KOPT-K1 (cell line): ENCODE data around the gene ZFY.

ENCODE experiments used
- H3K27ac ChIP-seq: fragments of 200-600 bp; sonication (generic); 2 replicates; pipeline ENCODE4 v1.5.1; 2016; ENCODE audit warnings: antibody characterized with exemption, mild to moderate bottlenecking, low read depth, low read length; ENCODE audit not compliant: poor library complexity, severe bottlenecking
- H3K36me3 ChIP-seq: fragments of 200-600 bp; sonication (generic); 2 replicates; pipeline ENCODE4 v1.5.1; 2017; ENCODE audit warnings: antibody characterized with exemption, mild to moderate bottlenecking, low read length, moderate library complexity; ENCODE audit not compliant: insufficient read depth
- H3K9me3 ChIP-seq: fragments of 200-600 bp; sonication (generic); 2 replicates; pipeline ENCODE4 v1.5.1; 2017; ENCODE audit warnings: antibody characterized with exemption, low read length, mild to moderate bottlenecking; ENCODE audit not compliant: insufficient read depth, poor library complexity, severe bottlenecking

ZFY gene

DNA sequence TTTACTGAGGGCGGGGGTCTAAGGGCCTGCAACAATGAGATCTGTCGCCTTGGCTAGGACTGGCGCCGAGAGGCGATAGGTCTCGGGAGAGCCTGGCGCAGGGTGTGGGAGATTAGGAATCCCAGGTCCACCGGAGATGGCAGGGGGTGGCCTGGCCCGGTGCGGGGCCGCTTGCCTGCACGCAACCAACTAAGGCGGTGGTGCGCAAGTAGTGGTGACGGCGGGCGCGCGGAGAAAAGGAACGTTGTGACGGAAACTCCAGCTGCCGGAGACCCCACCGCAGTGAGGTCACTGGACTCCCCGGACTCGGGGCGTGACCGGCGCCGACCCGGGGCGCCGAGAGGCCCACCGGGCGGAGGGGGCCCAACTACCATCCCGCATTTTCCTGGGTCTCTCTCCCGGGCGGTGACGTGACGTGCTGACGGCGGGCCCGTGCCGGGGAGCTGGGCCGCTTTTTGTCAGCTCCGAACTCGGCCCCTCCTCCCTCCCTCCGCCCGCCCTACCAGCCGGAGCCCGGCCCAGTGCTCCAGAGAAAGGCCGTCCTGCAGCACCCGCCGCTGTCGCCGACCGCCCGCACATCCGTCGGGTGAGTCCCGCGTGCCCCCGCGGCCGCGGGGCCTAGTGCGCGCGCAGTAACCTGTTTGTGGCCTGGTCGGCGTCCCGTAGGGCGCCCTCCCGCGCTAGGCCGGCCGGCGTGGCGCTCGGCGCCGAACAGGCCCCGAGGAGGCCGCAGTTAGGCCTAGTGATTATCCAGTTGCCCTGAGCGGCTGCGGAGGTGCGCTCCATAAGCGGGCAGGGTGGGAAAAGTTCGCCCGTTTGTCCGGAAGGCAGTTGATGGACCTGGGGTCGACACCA, at the start of gene ZFY:
TSS of gene ZFY (plus strand) at position 521 of the 855 bp plus-strand sequence. CDS start 18,556 bp downstream, outside the sequence.
- no peaks in the 10 kb centered on the region for H3K9me3 ChIP-seq
- peaks cover 25% of the 10 kb centered on the region; the same call in 1 of the 2 replicates for H3K36me3 ChIP-seq
- peak within 1 kb of the TSS; percentile 99 for H3K27ac ChIP-seq

DNA sequence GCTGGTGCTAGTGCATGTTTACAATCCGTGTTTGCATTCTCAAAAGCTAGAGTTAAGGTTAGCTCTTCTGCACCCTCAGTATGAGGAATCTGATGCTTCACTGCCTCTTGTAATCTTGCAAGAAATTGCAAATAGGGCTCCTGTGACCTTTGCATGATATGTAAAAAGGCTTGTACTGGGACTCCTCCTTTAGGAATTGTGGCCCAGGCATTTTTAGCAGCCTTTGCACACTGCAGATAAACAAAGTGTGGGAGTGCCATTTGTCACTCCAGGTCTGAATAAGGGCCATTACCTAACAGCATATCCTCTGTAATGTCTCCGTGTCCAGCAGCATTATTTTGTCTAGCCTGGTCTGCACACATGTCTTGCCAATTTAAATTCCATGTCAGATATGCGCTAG, 49.3 kb upstream of the ZFY start:
- H3K27ac ChIP-seq = peak overlapping the region; percentile 95
- H3K9me3 ChIP-seq = no peaks in the 10 kb centered on the region
- no peaks in the 10 kb centered on the region for H3K36me3 ChIP-seq

DNA sequence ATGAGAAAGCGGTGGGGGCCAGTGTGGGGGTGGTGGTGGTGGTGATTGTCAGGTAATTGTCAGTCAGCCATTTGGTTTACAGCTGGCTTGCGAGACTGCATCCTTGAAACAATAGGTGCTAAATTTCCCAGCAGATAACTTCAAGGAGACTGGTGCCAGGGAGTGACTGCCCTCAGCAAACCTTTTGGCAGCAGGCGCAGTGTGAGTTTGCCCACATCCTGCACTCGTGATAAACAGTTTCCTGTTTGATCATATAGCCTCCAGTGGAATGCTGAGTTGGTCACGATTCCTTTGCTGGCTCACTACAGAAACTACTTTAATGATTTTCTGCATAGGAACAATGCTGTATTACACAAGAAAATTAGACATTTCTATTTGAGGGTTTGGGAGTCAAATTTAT, 47.8 kb upstream of the ZFY start:
- H3K9me3 ChIP-seq = no peaks in the 10 kb centered on the region
- peak overlapping the region; percentile 95 for H3K27ac ChIP-seq
- no peaks in the 10 kb centered on the region for H3K36me3 ChIP-seq

DNA sequence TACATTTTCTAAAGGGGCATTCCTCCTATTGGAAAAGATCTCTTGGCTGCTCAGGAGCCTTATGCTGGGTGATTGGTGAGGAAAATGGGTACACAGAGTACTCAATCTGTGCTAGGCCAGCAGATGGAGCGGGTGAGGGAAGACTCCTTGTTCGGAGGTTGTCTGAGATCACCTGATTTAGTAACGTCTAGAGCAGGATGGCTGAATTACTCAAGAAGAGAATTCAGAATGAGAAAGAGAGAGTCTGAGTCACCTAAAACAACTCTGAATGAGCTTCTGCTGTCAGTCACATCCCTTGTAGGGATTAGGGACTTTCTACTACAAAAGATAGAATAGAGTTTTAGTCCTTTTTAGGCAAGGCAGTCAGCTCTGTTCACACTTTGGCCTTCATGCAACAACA, 47.2 kb upstream of the ZFY start:
- peak overlapping the region; percentile 95 for H3K27ac ChIP-seq
- H3K36me3 ChIP-seq = no peaks in the 10 kb centered on the region
- no peaks in the 10 kb centered on the region for H3K9me3 ChIP-seq

GRCh38 chrY:2893471-2893870, 41.7 kb upstream of the ZFY start:
- no peaks in the 10 kb centered on the region for H3K36me3 ChIP-seq
- H3K27ac ChIP-seq = no peak overlapping the region
- H3K9me3 ChIP-seq = peaks cover 11% of the 10 kb centered on the region

GRCh38 chrY:2896050-2896449, 39.1 kb upstream of the ZFY start:
- Histone ChIP-seq H3K9me3 (peaks cover 11% of the 10 kb centered on the region), H3K27ac (no peak overlapping the region), H3K36me3 (no peaks in the 10 kb centered on the region)

GRCh38 chrY:2907356-2907755, 27.8 kb upstream of the ZFY start:
- Histone ChIP-seq H3K9me3 (peaks cover 7% of the 10 kb centered on the region), H3K27ac (no peak overlapping the region), H3K36me3 (no peaks in the 10 kb centered on the region)

- Histone ChIP-seq H3K9me3 (no peaks in the 10 kb centered on the region), H3K27ac (peak overlapping the region; percentile 37), H3K36me3 (no peaks in the 10 kb centered on the region)
These were observed 21.9 kb upstream of the ZFY start for GRCh38 chrY:2913066-2913815.

- Histone ChIP-seq H3K36me3 (peaks cover 25% of the 10 kb centered on the region; the same call in 1 of the 2 replicates), H3K27ac (peak overlapping the region; percentile 99), H3K9me3 (no peaks in the 10 kb centered on the region)
These were observed 1.1 kb upstream of the ZFY start for GRCh38 chrY:2934078-2934477.

- H3K9me3 ChIP-seq = no peaks in the 10 kb centered on the region
- H3K36me3 ChIP-seq = peaks cover 17% of the 10 kb centered on the region; the same call in 1 of the 2 replicates
- H3K27ac ChIP-seq = peak overlapping the region; percentile 99
These were observed 695 bp downstream of the ZFY start for GRCh38 chrY:2935716-2936435.

DNA sequence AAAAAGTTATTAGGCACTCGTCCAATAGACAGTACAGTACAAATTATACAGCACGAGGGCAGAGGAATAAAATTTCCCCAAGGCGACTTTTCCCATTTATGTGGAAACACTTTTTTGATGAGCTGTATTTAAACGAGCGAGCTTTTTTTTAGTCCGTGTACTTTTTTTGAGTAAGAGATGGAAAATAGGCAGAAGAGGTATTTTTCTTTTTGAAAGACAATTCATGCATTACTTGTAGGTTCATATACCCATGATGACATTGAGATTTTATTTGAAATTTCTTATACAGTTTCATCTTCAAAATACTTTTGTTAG, 1.2 kb downstream of the ZFY start:
- H3K36me3 ChIP-seq = peaks cover 15% of the 10 kb centered on the region; the same call in 1 of the 2 replicates
- peak overlapping the region; percentile 99 for H3K27ac ChIP-seq
- H3K9me3 ChIP-seq = no peaks in the 10 kb centered on the region

GRCh38 chrY:2937149-2937548, 2.0 kb downstream of the ZFY start:
- H3K9me3 ChIP-seq = no peaks in the 10 kb centered on the region
- H3K27ac ChIP-seq = peak overlapping the region; percentile 99
- peaks cover 16% of the 10 kb centered on the region; the same call in 1 of the 2 replicates for H3K36me3 ChIP-seq

DNA sequence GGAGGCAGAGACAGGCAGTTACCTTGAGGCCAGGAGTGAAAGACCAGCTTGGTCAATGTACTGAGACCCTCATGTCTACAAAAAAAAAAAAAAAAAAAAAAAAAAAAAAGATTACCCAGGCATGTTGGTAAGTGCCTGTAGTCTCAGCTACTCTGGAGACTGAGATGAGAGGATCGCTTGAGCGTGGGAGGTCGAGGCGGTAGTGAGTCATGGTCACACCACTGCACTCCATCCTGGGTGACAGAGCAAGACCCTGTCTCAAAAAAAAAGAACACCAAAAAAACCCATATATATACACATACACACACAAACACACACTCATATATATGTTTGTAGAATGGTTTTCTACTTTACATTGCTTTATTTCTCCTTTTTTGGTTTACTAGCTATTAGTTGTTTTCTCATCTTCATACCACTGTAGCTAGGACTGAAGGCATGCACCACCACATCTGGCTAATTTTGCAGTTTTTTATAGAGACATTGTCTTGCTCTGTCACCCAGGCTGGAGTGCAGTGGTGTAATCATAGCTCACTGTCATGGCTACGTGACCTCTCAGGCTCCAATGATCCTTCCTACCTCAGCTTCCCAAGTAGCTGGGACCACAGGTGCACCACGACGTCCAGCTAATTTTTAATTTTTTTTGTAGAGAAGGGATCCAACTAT, 14.5 kb downstream of the ZFY start:
- peaks cover 11% of the 10 kb centered on the region for H3K36me3 ChIP-seq
- no peak overlapping the region for H3K27ac ChIP-seq
- H3K9me3 ChIP-seq = no peaks in the 10 kb centered on the region

DNA sequence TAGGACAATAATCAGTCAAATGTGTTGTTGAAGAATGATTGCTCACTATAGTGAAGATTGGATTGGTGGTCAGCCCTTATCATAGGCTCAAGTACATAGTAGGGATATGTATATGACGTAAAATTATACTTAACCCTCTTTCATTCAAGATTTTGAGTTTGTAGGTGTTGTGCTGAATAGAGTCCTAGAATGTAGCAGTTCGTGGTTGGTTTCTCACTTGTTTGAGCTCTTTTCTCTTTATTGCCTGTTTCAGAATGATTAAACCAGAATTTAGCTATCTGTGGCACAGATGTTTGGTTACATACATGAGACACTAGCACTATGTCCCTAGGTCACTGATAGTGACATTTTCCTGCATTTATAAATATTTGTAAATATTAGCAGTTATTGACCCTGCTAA, 15.5 kb downstream of the ZFY start:
- H3K27ac ChIP-seq = no peak overlapping the region

GRCh38 chrY:2952912-2953311, 17.7 kb downstream of the ZFY start:
- peaks cover 42% of the 10 kb centered on the region for H3K36me3 ChIP-seq
- H3K9me3 ChIP-seq = no peaks in the 10 kb centered on the region
- H3K27ac ChIP-seq = no peak overlapping the region

More for the DNA sequence above, 15.5 kb downstream of the ZFY start:
- Histone ChIP-seq H3K9me3 (no peaks in the 10 kb centered on the region), H3K36me3 (peaks cover 20% of the 10 kb centered on the region)
